Renal cortical epithelial cell (primary cell): ENCODE measurements around the gene ATG7. TPM values are rescaled to one million over a fixed set of nuclear protein-coding genes. Genes with fewer than 3 reads are reported as not detected.
"Not testable (repeated sequence)": the region's sequence is repeated elsewhere in the genome, so short reads cannot be mapped to it uniquely, and the experiment has no call there.

ENCODE experiments used
- DNase-seq: peaks from one replicate; pipeline ENCODE4 v3.0.0-alpha.2; 2011; ENCODE audit warnings: low read depth
- total RNA-seq: library from RNA; depleted of rRNA; stranded (reverse); fragments of >200 nt; gene quantifications from 2 replicates; pipeline ENCODE4 v1.2.3, GENCODE V29; 2014

The ATG7 gene
- total RNA-seq, 1 donor from 2014 or later: 98.7 TPM

DNA sequence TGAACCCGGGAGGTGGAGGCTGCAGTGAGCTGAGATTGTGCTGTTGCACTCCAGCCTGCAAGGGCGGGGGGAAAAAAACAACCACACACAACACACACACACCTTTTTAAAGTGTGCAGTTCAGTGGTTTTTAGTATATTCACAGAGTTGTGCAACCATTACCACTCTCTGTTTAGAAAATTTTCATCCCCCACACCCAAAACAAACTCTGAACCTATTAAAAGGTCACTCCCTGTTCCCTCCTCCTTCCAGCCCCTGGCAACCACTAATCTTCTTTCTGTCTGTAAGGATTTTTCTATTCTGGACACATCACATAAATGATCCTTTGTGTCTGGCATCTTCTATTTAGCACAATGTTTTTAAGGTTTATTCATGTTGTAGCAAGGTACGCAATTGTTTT, 159.1 kb downstream of the ATG7 start:
- DNase-seq: no peak

DNA sequence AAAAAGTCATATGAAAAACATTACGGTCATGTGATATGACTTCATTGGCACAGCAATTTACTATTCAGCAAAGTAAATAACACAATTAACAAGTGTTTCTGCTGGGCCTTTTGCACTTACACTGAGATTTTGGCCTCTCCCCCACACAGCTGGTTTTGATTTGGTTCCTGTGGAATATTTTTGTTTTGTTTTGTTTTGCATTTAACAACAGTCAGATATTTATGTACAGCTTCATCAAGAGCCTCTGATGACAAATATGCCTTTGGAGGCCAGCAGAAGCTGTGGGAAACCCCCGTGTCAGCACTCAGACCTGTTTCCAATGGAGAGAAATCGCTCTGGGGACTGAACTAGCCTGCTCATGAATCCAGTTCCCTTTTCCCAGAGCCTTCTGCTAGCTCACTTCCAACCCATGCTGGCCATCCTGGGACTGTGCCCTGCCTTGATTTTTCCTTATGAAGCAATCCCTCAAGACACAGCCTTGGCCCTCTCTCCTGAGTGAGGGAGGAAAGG, 161.9 kb downstream of the ATG7 start:
- peak; percentile 56 for DNase-seq

DNA sequence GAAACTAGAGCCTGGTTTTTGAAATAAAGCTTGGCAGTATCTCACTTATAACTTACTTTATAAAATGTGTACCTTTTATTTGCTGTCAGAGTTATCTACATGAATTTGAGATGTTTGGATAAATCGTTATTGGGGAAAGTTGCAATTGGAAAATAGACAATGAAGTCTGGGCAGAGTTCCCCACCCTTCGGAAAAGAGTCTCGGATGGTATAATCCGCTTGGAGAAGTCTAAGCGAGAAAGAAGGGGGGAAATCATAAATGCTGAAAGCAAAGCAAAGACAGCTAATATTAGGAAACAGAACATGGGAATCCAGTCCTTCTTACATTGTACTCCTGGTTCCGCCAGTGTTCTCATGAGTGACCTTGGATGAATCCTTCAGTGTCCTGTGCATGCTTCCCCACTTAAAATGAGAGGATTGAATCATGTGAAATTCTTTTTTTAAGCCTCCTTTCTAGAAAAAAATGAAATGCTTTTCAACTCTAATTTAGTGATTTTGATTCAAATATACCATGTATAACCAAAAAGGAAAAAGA, 162.4 kb downstream of the ATG7 start:
- no peak for DNase-seq

DNA sequence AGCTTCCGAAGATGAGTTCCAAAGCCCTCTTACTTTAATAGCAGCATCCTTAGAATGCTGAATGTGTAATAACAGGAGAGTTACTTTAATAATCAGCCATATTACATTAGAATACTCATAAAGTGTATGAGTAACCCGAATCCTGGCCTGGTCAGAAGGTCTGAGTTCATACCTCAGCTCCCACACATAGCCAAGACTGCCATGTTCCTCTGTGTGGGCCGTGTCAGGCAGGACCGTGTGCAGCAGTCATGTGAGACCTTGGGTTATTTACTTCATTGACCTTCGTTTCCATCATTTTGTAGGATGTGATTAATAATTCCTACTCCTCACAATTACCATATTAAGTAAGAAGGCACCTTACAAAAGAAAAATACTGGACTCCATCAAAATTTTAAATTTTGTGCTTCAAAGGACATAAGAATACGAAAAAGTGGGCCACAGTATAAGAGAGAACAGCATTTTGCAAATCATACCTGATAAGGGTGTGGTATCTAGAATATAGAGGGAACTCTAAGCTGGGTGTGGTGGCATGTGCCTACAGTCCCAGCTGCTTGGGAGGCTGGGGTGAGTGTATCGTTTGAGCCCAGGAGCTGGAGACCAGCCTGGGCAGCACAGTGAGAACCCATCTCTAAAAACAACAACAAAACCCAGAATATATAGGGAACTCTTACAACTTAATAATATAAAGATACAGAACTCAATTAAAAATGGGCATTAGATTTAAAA, 163.4 kb downstream of the ATG7 start:
- DNase-seq: no peak

DNA sequence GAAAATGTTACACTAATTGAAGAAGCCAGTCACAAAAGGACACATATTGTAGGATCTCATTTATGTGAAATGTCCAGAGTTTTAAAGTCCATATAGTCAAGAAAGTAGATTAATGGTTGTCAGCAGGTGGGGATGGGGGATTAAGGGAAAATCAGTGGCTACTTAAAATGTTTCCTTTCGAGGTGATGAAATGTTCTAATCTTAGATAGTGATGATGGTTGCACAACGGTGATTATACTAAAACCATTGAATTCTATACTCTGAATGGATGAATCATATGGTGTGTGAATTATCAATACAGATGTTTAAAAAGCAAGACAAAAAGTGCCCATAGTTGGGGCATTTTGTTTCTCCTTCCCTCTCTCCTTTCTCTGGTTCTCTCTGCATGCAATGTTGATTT, 164.6 kb downstream of the ATG7 start:
- no peak for DNase-seq

DNA sequence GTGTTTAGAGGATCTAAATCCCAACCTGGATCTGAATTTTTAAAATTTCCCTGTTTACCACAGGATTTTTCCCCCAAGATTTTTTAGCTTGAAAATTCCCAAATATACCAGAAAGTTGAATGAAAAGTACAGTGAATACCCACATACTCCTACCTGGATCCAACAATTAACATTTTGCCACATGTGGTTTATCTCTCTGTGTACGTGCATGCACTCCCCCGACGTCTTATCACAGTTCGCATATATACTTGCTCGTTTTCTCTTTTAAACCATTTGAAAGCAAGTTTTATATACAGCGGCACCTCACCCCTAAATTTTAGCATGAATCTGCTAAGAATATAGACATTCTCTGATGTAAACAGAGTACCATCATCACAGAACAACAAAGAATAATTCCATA, 165.3 kb downstream of the ATG7 start:
- no peak for DNase-seq

DNA sequence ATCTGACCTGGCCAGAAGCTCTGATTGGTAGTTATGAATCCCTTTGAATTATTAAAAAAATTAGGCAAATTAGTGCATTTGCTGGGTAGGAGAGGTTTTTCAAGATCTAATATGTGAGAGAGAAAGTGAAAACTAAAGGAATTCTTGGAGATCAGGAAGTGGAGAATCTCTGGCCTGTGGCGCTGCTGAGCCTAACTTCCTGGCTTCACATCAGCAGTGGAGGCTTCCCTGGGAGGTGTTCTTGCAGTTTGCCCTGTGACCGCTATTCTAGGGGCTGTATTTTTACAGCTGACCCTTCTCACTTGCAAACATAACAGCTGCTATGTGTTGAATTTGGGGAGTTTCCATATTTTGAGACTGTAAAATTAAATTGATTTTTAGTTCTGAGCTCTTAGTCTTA, 166.4 kb downstream of the ATG7 start:
- no peak for DNase-seq

DNA sequence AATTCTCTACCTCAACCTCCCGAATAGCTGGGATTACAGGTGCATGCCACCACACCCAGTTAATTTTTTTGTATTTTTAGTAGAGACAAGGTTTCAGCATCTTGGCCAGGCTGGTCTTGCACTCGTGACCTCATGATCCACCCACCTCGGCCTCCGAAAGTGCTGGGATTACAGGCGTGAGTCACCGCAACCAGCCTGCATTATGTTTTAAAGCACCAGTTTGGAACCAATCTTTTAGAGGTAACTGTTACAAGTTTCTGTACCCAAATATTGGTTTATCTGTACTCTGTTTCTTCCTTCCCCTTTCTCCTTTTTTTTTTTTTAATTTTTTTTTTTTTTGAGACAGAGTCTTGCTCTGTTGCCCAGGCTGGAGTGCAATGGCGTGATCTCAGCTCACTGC, 169.1 kb downstream of the ATG7 start:
- DNase-seq: not testable (repeated sequence)

DNA sequence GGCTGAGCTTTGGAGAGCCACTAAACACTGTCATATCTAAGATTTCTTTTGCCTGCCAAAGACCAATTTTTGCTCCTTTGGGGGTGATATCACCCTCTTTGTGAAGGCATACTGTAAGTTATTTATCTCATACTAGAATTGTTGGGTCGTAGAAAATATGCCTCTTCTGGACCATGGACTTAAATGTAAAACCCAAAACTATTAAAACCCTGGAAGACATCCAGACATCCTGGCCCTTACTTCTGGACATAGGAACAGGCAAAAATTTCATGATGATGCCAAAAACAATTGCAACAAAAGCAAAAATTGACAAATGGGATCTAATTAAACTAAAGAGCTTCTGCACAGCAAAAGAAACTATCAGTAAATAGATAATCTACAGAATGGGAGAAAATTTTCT, 172.2 kb downstream of the ATG7 start:
- no peak for DNase-seq

DNA sequence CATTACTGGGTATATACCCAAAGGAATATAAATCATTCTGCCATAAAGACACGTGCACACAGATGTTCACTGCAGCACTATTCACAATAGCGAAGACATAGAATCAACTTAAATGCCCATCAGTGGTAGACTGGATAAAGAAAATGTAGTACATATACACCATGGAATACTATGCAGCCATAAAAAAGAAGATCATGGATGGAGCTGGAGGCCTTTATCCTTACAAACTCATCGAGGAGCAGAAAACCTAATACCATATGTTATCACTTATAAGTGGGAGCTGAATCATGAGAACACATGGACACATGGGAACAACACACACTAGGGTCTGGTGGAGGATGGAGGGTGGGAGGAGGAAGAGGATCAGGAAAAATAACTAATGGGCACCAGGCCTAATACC, 173.0 kb downstream of the ATG7 start:
- DNase-seq: not testable (repeated sequence)

DNA sequence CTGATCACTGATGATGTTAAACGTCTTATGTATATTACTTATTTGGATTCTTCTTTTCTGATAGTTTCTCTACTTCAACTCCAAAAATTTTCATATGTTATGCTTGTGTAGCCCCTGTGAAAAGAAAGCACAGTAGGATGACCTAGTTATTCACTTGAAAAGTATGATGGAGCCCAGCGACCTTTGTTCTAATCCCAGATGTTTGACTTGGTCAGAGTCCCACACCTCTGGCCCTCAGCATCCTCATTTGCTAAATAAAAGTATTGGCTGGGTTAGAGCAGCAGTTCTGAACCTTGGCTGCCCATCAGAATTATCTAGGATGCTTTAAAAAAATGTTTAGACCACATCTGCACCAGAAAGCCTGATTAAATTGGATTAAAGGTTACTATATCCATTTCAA, 173.7 kb downstream of the ATG7 start:
- no peak for DNase-seq

DNA sequence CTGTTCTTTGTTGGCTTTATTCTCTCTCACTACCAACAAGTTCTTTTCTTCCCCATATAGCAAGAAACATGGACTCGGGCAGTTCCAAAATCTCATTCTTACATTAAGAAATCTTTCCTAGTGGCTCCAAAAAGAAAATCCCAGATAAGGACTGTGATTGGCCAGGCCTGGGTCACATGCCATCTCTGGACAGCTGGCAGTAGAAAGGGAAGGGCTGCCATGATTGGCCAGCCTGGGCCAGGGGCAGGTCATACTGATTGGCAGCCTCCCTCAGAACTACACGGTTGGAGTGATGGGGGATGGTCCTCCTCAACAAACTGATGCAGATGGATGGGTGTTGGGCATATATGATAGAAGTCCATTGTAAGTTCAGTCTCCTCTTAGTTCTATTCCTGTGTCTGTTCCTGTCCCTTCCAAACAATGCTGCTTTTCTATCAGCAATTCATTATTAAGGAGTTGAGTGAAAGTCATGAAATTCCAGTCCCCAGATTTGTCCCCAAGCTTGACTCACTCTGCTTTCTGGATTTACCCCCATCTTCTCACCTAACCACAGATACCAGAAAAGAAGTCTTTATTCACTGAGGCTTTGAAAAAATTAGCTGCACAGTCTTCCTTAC, 175.5 kb downstream of the ATG7 start:
- no peak for DNase-seq

DNA sequence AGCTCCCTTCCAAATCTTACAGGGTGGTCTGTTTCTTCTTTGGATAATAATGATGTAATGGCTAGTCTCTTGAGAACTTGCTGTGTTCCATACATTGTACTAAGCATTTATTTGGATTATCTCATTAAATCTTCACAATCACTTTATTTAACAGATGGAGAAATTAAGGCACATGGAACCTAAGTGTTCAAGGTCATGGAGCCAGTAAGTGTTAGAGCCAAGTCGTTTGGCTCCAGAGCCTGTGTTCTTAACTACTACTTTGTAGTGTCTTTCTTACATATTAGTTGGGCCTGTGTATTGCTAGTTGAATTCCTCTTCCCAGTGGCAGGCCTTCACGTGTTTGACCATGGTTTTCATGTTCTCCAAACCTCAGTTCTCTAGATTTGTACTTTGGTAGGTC, 177.8 kb downstream of the ATG7 start:
- no peak for DNase-seq

DNA sequence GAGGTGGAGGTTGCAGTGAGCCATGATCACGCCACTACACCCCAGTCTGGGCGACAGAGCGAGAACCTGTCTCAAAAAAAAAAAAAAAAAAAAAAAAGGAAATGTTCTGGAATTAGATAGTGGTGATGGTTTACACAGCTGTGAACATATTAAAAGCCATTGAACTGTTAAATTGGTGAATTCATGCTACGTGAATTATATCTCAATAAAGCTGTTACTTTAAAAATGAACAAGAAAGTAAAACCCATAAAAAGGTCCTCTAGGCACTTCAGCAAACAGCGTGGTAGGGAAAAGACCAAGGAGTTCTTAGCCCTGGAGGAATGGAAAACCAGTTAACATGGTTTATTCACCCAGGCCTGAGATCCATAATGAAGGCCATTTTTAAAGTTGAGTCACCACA, 180.1 kb downstream of the ATG7 start:
- DNase-seq: peak; percentile 3

DNA sequence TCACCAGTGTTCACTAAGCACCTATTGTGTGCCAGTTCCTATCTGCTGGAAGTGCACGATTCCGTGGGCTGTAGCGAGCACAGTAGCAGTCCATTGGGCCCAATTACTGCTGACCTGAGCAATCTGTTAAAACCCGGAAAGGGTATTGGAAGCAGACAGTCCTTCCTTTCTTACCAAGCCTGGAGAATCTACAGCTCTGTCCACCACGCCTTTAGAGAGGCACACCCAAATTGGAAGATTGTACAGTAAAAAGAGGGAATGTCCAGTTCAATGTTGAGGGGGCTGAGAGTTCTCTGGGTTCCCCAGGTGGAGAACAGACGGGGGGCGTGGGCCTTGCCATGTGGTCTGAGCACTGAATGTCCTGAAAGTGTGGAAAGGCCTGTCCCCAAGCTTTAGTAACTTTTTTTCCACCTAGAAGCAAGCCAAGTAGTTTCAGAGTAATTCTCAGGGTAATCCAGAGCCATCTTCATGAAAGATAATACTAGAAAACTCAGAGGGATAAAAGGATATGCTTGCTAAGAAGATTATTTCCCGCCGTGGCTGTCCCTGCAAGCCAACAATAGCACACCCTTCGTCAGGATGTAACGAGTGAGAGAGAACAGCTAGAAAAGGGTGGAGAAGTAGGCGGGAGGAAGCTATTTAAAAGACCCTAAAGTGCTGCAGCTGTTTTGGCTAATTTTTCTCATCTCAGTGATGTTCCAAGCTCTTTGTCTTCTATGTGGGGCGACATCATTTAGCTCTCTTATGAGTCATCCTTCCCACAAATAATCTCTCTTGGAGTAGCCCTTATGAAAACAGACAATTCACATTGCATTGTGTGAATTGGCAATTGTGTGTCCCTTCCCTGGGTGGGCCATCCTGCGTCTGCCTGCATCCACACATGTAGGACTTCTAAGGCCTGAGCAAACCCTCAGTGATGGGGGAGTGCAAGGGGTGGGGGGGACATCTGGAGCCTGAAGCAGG, 181.0 kb downstream of the ATG7 start:
- DNase-seq: peak; percentile 65

DNA sequence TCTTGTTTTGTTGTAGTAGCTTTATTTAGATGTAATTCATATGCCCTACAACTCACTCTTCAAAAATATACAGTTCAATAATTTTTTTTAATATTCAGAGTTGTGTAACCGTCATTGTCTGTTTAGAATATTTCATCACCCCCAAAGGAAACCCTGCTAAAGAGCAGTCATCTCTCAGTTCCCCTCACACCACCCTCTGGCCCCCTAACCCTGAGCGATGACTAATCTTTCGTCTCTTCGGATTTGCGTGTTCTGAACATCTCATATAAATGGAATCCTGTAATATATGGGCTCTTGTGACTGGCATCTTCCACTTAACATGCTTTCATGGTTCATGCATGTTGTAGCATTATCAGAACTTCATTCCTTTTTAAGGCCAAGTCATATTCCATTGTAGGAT, 183.8 kb downstream of the ATG7 start:
- no peak for DNase-seq

DNA sequence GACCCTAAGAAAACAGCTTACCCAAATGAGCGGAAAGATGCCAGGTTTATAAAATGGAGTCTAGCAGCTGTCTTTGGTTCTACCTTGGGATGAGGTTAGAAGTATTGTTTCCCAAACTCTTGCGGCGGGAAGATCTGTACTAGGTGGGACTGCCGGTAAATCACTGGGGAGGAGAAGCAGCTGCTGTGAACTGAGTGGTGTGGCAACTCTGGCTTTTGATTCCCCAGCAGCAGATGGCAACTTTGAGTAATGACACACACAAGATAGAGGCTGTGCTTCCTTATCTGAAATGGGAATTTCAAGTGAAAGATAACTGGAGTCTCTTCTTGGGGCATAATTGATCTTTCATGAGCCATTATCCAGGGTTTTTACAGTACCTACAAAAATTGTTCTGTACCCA, 184.9 kb downstream of the ATG7 start:
- no peak for DNase-seq

DNA sequence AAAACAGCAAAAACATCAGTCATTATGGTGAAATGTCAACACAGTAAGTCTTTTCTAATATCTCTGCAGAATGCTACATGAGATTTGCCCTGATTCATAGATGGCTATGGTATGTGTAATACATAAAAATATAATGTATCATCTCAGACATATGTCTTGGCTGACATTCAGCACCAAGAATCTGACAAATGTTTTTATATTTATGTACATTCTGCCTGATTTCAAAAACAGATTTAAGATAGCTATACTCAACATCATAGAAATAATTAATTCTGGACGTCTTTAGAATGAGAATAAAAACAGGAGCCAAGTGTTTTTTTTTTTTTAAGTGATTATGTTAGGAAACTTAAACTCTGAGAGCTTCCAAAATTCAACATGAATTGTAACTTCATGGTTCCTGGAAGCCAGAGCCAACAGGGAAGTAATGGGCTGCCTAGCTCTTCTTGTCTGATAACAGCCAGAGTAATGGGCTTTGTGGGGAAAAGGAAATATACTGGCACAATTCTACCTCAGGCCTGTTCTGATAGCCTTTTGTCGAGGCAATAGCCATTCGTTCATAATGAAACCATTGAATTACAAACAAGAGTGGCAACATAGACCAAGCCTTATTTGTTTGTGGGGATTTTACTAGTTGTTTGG, 187.1 kb downstream of the ATG7 start:
- DNase-seq: no peak

DNA sequence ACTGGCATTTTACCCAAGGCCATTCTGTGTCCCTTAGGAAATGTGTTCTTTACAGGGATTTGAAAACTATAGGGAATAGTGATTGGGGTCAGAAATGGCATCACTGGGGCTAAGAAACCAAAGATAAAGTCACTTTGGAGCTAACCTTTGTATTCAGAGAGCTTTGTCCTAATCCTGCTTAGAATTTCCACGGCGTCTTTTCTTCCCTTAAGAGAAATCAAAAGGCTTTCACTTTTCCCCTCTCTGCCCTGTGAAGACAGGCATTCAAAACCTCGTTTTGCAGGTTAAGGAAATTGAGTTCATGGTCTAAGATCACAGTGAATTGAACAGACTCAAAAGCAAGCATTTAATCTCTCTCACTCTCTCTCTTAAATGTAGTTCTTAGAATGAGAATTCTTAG, 189.0 kb downstream of the ATG7 start:
- DNase-seq: no peak

DNA sequence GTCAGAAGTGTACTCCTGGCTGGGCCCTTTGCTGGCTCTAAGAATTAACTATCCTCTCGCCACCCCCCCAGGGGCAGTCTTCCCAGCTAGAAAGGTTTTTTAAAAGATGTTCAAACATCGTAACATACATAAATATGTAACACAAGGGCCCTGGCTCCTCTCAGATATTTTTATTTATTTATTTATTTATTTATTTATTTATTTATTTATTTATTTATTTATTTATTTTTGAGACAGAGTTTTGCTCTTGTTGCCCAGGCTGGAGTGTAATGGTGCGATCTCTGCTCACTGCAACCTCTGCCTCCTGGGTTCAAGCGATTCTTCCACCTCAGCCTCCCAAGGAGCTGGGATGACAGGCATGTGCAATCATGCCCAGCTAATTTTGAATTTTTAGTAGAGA, 190.5 kb downstream of the ATG7 start:
- not testable (repeated sequence) for DNase-seq

DNA sequence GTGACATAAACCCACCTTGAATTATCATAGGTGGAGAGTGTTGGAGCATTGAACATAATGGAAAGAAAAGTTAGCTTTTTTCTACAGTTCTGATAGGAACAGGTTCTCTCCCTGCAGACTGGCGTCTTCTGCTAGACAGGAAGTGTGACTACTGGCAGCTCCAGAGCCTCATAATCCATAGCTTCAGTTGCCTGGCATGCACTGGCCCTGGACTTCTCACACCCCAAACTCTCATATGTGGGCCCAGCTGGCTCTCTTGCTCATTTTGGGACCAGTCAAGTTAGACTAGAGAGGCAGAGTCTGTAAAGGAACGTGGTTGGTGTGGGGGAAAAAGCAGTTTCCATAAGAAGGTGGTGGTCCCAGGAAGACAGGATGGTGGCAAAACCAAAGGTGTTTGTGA, 191.4 kb downstream of the ATG7 start:
- DNase-seq: no peak

DNA sequence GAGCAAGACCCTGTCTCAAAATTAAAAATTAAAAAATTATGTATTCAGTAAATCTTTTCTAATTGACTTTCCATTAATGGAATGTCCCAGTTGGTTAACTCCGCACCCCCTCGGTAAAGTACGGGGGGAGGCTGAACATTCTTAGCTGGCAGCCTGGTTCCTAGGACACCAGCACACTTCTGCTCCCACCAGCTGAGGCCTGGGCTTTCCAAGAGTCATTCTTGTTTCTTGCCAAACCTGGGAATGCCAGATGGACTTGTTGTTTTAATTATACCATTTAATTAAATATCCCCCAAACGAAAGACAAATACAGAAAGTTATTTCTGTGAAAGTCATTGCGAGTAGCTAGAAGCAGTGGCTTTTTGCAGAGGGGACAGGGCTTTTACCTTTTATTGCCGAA, 192.2 kb downstream of the ATG7 start:
- no peak for DNase-seq
